Liver (tissue), 3 donors: ENCODE data around the gene OAS2.

Experiments
- CTCF ChIP-seq: fragments of 150-350 bp; IDR thresholded peaks from 2 replicates; pipeline ENCODE4 v1.5.1; 2017; ENCODE audit warnings: improper control_type of control experiment, low read depth, low read length; ENCODE audit not compliant: missing input control
- FOXA1 ChIP-seq: IDR thresholded peaks from 2 replicates; pipeline ENCODE4 v1.6.1; 2016; ENCODE audit warnings: antibody characterized with exemption
- GABPA ChIP-seq, 2 donors: IDR thresholded peaks in 1 of 2; conservative IDR thresholded peaks in 1 of 2; 2 replicates each; pipeline ENCODE4 v1.6.1; 2016; ENCODE audit warnings: antibody characterized with exemption in 2 of 2, mild to moderate bottlenecking in 1 of 2, moderate library complexity in 1 of 2
- RAD21 ChIP-seq, 2 donors: IDR thresholded peaks; 2 replicates each; pipeline ENCODE4 v1.6.1; 2016; ENCODE audit warnings: antibody characterized with exemption in 2 of 2, mild to moderate bottlenecking in 2 of 2
- YY1 ChIP-seq: IDR thresholded peaks from 2 replicates; pipeline ENCODE4 v1.6.1; 2016; ENCODE audit warnings: antibody characterized with exemption, mild to moderate bottlenecking
- donor health status: healthy.
- donor health status: healthy.

DNA sequence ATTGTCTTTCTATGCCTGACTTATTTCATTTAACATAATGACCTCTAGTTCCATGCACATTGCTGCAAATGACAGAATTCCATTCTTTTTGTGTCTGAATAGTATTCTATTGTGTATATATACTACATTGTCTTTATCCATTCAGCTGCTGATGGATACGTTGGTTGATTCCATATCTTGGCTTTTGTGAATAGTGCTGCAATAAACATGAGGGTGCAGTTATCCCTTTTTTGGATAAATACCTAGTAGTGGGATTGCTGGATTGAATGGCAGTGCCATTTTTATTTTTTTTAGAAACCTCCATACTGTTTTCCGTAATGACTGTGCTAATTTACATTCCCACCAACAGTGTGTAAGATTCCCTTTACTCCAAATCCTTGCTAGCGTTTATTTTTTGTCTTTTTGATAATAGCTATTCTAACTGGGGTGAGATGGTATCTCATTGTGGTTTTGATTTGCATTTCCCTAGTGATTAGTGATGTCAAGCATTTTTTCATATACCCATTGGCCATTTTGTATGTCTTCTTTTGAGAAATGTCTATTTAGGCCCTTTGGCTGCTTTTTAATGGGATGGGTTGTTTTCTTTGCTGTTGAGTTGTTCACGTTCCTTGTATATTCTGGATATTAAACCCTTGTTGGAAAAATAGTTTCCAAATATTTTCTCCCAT is 2.3 kb downstream of the OAS2 start:
- no peak for TF ChIP-seq CTCF
- TF ChIP-seq RAD21 (IDR thresholded peaks at IDR 0.05) = no peak
- no peak for TF ChIP-seq YY1
- TF ChIP-seq GABPA (IDR thresholded peaks at IDR 0.05 in 1 of 2, conservative IDR thresholded peaks at IDR 0.05 in 1 of 2) = no peak
- no peak for TF ChIP-seq FOXA1
